Measurements from ENCODE around the gene NAA50.

NAA50 gene

DNA sequence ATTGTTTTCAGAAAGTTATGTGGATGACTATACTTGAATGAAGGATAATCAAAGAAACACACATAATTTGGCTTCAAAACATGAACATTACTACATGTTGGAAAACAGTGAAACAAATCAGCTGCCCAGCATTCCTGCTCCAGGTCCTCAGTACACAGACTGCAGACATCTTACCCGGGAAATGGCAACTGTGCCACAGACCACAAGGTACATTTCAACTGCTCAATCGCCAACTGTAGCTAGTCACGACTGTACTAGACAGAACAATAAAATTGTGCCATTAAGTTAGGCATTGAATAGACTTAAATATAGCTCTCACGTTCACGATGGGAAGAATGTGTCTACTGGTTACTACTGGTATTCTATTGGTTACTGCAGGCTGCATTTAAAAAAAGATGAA, 5.0 kb downstream of the NAA50 start:
- DNase-seq (ENCODE audit: insufficient read length) (no peak), FAIRE-seq (peak; percentile 84)
- TF ChIP-seq POLR2AphosphoS5 (IDR thresholded peaks at IDR 0.05; ENCODE audit: low read depth, low read length): no peak

DNA sequence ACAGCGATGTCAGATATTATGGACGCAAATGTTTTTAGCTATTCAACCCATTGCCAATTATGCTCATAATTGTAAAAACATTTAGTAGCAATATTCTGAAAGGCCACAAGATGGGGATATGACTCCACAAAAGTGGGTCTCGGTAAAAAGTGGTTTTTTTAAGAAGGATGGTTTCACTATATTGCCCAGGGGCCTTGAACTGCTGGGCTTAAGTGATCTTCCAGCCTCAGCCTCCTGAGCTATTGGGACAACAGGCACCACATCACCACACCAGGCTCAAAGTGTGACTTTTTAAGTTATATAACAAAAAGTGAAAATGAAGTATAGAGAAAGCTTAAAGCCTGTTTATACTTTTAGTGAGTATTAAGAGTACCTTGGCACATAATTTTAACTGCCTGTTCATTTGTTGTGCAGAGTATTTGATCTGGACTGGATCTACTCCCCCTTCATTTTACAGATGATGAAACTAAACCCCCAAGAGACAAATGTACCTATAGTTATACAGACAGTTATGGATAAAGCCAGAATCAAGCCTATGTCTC, 9.4 kb downstream of the NAA50 start:
- DNase-seq (ENCODE audit: insufficient read length): no peak
- FAIRE-seq: peak; percentile 62
- no peak for TF ChIP-seq TAF1 (IDR thresholded peaks at IDR 0.05; ENCODE audit: borderline replicate concordance, low read depth, low read length)
- TF ChIP-seq POLR2A (IDR thresholded peaks at IDR 0.05; ENCODE audit: low read depth, low read length): no peak
- TF ChIP-seq POLR2AphosphoS5 (IDR thresholded peaks at IDR 0.05; ENCODE audit: low read depth, low read length): no peak

DNA sequence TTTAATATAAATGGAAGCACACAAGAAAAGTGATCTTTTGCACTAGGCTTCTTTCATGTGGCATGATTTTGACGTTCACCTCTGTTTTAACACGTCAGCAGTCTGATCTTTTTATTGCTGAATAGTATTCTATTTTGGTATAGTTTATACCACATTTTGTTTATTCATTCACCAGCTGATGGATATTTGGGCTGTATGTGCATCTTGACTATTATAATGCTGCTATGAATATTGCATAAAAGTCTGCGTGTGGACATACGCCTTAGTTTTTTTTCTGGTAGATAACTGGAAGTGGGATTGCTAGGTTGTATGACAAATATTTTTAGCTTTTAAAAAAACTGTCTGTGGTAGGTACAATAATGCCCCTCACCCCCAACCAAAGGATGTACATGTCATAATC, 14.4 kb downstream of the NAA50 start:
- no peak for DNase-seq (ENCODE audit: insufficient read length)
- no peak for TF ChIP-seq POLR2A (IDR thresholded peaks at IDR 0.05; ENCODE audit: low read depth, low read length)
- no peak for TF ChIP-seq TAF1 (IDR thresholded peaks at IDR 0.05; ENCODE audit: borderline replicate concordance, low read depth, low read length)
- TF ChIP-seq POLR2AphosphoS5 (IDR thresholded peaks at IDR 0.05; ENCODE audit: low read depth, low read length): no peak
- no peak for FAIRE-seq

DNA sequence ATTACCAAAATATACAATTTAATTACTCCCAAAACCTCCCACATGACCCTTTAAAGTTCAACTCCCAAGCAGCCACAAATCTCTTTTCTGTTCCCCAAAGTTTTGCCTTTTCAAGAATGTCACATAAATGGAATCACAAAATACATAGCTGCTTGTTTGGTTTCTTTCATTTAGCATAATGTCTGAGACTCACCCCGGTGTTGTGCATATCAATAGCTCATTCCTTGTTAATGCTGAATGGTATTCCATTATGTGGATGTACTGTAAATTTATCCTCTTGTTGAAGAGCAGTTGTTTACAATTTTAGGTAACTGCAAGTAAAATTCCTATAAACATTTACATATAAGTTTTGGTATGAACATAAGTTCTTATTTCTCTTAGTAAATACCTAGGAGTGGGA, 15.5 kb downstream of the NAA50 start:
- TF ChIP-seq TAF1 (IDR thresholded peaks at IDR 0.05; ENCODE audit: borderline replicate concordance, low read depth, low read length) (no peak), POLR2AphosphoS5 (IDR thresholded peaks at IDR 0.05; ENCODE audit: low read depth, low read length) (no peak), POLR2A (IDR thresholded peaks at IDR 0.05; ENCODE audit: low read depth, low read length) (no peak)
- FAIRE-seq (no peak), DNase-seq (ENCODE audit: insufficient read length) (no peak)

DNA sequence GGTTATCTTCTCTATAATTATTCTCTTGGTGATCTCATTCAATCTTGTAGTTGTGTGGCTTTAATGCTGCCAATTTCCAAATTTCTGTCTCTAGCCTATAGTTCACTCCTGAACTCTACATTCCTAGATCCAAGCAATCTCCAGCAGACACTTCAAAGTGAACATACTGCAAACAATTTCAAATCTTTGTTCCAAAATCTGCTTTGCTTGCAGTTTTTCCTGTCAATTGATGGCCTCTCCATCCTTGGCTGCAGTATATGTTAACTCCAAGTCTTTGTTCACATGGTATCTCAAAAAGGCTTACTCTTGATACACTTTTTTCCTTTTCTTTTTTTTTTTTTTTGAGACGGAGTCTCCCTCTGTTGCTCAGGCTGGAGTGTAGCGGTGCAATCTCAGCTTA, 17.4 kb downstream of the NAA50 start:
- no peak for FAIRE-seq
- no peak for DNase-seq (ENCODE audit: insufficient read length)
- no peak for TF ChIP-seq POLR2AphosphoS5 (IDR thresholded peaks at IDR 0.05; ENCODE audit: low read depth, low read length)
- TF ChIP-seq TAF1 (IDR thresholded peaks at IDR 0.05; ENCODE audit: borderline replicate concordance, low read depth, low read length): no peak
- no peak for TF ChIP-seq POLR2A (IDR thresholded peaks at IDR 0.05; ENCODE audit: low read depth, low read length)

DNA sequence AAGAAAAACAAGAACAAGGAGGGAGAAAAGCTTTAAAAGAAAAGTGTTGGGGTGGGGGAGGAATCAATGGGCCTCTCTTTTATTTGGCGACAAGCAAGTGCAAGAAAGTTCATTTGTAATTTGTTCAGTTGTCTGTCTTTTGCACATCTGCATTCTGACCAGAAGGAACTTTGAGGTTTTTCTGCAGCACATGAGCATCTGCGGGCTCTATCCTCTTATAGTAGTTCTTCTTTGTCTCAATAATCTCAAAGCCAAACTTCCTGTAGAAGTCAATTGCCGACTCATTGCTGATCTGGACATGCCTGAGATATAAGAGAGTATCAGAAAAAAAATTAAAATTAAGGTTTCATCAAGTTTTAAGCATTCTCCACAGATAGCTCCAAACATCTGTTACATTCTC, 24.4 kb downstream of the NAA50 start:
- FAIRE-seq: no peak
- TF ChIP-seq POLR2A (IDR thresholded peaks at IDR 0.05; ENCODE audit: low read depth, low read length) (no peak), POLR2AphosphoS5 (IDR thresholded peaks at IDR 0.05; ENCODE audit: low read depth, low read length) (no peak), TAF1 (IDR thresholded peaks at IDR 0.05; ENCODE audit: borderline replicate concordance, low read depth, low read length) (no peak)
- no peak for DNase-seq (ENCODE audit: insufficient read length)

DNA sequence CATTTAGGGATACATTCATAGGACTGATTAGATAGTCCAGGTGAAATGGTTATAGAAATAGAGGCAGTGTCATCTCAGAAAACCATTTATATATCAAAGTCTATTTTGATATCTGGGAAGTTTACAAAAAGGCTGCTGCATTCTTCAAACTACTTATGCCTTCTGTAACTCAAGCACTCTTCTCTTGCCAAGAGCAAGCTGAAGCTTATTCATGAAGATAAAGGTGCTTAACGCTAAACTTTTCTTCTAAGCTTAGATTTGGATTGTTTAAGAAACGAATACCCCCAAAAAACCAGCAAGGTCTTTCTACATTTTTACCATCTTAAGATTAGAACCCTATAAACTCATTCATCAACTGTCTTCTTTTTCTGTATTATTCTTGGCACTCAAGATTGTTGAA, 26.3 kb downstream of the NAA50 start:
- TF ChIP-seq TAF1 (IDR thresholded peaks at IDR 0.05; ENCODE audit: borderline replicate concordance, low read depth, low read length) (no peak), POLR2A (IDR thresholded peaks at IDR 0.05; ENCODE audit: low read depth, low read length) (no peak), POLR2AphosphoS5 (IDR thresholded peaks at IDR 0.05; ENCODE audit: low read depth, low read length) (no peak)
- FAIRE-seq (no peak), DNase-seq (ENCODE audit: insufficient read length) (no peak)

DNA sequence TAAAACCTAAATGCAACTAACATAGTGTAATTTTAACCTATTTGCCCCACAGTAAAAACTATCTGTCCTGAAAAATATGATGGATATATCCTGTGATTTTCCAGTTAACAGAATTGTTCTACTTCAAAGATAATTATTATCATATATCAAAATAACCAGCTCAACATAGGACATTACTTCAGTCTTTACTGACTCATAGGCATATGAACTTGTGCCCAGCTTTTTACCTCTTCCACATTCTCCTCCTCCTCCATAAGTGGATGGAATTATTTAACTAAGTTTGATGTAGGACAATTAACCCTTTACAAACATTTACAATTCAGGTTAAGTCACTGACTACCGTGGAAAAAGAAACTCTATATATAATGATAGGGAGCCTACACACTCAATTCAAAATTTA, 26.8 kb downstream of the NAA50 start:
- TF ChIP-seq POLR2AphosphoS5 (IDR thresholded peaks at IDR 0.05; ENCODE audit: low read depth, low read length): no peak
- no peak for TF ChIP-seq TAF1 (IDR thresholded peaks at IDR 0.05; ENCODE audit: borderline replicate concordance, low read depth, low read length)
- TF ChIP-seq POLR2A (IDR thresholded peaks at IDR 0.05; ENCODE audit: low read depth, low read length): no peak
- no peak for FAIRE-seq
- DNase-seq (ENCODE audit: insufficient read length): no peak

DNA sequence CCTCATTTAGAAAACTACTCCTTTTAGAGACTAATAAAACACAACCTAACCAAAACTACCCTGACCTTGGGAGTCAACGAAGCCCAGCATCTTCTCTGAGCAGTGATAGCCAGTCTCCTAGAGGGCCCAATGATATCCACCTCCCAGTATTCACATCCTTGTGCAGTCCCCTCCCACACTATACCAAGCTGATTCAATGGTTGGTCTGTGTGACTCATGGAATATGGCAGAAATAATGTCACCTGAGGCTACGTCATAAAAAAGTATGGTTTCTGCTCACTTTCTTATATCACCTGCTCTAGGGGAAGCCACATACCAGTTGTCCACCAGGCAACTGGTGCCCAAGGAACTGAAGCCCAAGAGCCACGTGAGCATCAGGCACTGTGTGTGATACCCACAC, 28.2 kb downstream of the NAA50 start:
- no peak for FAIRE-seq
- no peak for DNase-seq (ENCODE audit: insufficient read length)
- 0 out of 2 replicates have a peak, but pooled peaks have one; percentile 17 for TF ChIP-seq POLR2A (IDR thresholded peaks at IDR 0.05; ENCODE audit: low read depth, low read length)
- TF ChIP-seq TAF1 (IDR thresholded peaks at IDR 0.05; ENCODE audit: borderline replicate concordance, low read depth, low read length): no peak

DNA sequence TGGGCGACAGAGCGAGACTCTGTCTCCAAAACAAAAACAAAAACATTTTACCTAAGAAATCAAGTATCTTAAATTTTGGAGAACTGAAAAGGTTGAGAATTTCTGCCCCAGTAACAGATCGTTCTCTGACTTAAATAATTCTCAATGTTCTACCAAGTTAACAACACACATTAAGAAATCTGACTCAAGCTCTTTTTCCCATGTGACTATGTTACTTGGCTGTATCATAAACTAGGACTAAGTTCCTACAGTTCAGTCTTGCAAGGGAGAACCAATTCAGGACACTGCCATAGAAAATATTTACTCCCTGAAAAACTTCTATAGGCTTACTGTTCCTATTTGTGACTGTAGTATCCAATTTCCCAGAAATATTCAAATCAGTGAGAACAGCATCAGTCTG, 28.7 kb downstream of the NAA50 start:
- FAIRE-seq: no peak
- TF ChIP-seq TAF1 (IDR thresholded peaks at IDR 0.05; ENCODE audit: borderline replicate concordance, low read depth, low read length): no peak
- no peak for TF ChIP-seq POLR2AphosphoS5 (IDR thresholded peaks at IDR 0.05; ENCODE audit: low read depth, low read length)
- TF ChIP-seq POLR2A (IDR thresholded peaks at IDR 0.05; ENCODE audit: low read depth, low read length): no peak

DNA sequence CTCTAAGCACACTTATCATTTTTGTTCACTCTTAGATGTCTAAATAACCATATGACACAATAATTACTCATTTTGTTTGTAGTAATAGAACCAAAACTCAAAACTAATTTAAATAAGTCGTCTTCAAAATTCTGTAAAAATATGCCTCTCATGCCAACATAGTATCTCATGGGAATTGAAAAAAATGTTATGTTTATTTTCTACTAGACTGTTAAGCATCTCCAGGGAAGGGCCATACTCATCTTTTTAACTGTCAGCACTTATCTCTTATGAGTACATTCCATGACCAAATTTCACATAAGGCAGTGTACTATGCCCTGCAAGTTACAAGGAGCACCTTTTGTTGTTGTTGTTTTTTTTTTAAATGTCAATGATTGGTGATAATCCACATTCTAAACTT, 31.3 kb downstream of the NAA50 start:
- TF ChIP-seq POLR2AphosphoS5 (IDR thresholded peaks at IDR 0.05; ENCODE audit: low read depth, low read length) (no peak), TAF1 (IDR thresholded peaks at IDR 0.05; ENCODE audit: borderline replicate concordance, low read depth, low read length) (no peak), POLR2A (IDR thresholded peaks at IDR 0.05; ENCODE audit: low read depth, low read length) (no peak)
- DNase-seq (ENCODE audit: insufficient read length) (no peak), FAIRE-seq (no peak)

More for the DNA sequence above, 28.7 kb downstream of the NAA50 start:
- DNase-seq (ENCODE audit: insufficient read length): no peak

DNA sequence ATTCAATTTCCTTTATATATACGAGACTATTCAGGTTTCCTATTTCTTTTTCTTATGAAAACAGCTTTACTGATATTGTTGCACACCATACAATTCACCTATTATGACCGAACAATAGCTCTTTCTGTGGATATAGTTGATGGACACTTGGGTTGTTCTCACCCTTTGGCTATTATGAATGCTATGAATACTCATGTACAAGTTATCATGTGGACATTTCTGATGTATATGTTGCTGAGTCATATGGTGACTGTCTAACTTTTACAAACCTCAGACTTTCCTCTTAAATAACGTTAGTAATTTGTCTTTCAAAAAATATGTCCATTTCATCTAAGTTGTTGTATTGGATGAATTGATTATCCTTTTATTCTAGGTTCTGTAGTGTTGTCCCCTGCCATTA, 33.9 kb downstream of the NAA50 start:
- TF ChIP-seq POLR2AphosphoS5 (IDR thresholded peaks at IDR 0.05; ENCODE audit: low read depth, low read length) (no peak), TAF1 (IDR thresholded peaks at IDR 0.05; ENCODE audit: borderline replicate concordance, low read depth, low read length) (no peak), POLR2A (IDR thresholded peaks at IDR 0.05; ENCODE audit: low read depth, low read length) (no peak)
- DNase-seq (ENCODE audit: insufficient read length): no peak
- no peak for FAIRE-seq

DNA sequence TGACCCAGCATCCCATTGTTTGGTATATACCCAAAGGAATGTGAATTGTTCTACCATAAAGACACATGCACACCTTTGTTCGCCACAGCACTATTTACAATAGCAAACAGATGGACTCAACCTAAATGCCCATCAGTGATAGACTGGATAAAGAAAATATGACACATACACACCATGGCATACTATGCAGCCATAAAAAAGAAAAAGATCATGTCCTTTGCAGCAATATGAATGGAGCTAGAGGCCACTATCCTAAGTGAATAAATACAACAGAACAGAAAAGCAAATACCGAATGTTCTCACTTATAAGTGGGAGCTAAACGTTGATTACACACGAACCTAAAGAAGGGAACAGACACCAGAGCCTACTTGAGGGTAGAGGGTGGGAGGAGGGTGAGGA, 38.2 kb downstream of the NAA50 start:
- DNase-seq (ENCODE audit: insufficient read length) (no peak), FAIRE-seq (no peak)
- TF ChIP-seq TAF1 (IDR thresholded peaks at IDR 0.05; ENCODE audit: borderline replicate concordance, low read depth, low read length): no peak
- TF ChIP-seq POLR2A (IDR thresholded peaks at IDR 0.05; ENCODE audit: low read depth, low read length): no peak
- no peak for TF ChIP-seq POLR2AphosphoS5 (IDR thresholded peaks at IDR 0.05; ENCODE audit: low read depth, low read length)
